ENCODE measurements around the gene MAPK1. TPM values are rescaled to one million over a fixed set of nuclear protein-coding genes. Genes with fewer than 3 reads are reported as not detected.

MAPK1 gene
- total RNA-seq, 1 donor from 2014 or later = 156 TPM

DNA sequence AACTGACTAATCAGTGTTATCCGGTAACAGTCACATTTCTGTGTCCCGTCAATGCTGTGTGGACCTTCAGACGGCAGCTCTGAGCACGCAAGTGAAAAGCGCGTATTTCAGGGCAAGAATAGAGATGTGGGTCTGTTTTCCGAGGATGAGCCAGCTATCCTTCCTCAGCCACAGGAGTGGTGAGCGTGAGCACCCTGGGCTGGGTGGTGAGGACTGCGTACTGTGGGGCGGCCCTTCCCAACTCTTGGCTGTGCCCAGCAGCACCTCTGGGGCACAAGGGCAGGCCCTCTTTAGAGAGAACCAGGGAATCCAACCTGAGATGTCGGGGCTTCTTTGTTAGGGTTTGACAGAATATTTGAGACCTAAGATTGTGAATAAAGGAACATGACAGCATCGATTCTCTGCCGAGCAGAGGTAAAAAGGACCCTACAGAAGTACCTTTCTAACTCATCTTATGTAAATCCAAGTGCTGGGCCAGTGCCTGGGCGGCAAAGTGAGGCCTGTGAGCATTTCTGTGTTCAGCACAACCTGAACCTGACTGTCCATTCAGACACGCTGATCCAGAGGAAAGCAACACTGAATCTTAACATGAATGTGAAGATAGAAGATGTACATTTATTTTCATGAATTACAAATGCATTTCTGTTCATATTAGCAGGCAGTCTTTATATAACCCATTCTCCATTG is 105.3 kb downstream of the MAPK1 start:
- Mint-ChIP-seq H3K36me3 (ENCODE audit: low read depth) (peaks cover 36% of the 10 kb centered on the region), H3K27ac (ENCODE audit: unreplicated experiment) (no peak overlapping the region), H3K9me3 (ENCODE audit: low read depth) (no peaks in the 10 kb centered on the region), H3K27me3 (ENCODE audit: low read depth) (no peaks in the 10 kb centered on the region), H3K4me3 (ENCODE audit: unreplicated experiment) (no peak overlapping the region), H3K4me1 (ENCODE audit: low read depth) (peaks cover 14% of the 10 kb centered on the region)
- TF ChIP-seq, protein P1, sequence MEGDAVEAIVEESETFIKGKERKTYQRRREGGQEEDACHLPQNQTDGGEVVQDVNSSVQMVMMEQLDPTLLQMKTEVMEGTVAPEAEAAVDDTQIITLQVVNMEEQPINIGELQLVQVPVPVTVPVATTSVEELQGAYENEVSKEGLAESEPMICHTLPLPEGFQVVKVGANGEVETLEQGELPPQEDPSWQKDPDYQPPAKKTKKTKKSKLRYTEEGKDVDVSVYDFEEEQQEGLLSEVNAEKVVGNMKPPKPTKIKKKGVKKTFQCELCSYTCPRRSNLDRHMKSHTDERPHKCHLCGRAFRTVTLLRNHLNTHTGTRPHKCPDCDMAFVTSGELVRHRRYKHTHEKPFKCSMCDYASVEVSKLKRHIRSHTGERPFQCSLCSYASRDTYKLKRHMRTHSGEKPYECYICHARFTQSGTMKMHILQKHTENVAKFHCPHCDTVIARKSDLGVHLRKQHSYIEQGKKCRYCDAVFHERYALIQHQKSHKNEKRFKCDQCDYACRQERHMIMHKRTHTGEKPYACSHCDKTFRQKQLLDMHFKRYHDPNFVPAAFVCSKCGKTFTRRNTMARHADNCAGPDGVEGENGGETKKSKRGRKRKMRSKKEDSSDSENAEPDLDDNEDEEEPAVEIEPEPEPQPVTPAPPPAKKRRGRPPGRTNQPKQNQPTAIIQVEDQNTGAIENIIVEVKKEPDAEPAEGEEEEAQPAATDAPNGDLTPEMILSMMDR (IDR thresholded peaks at IDR 0.05) = no peak
- no peak for DNase-seq (ENCODE audit: low spot score)

DNA sequence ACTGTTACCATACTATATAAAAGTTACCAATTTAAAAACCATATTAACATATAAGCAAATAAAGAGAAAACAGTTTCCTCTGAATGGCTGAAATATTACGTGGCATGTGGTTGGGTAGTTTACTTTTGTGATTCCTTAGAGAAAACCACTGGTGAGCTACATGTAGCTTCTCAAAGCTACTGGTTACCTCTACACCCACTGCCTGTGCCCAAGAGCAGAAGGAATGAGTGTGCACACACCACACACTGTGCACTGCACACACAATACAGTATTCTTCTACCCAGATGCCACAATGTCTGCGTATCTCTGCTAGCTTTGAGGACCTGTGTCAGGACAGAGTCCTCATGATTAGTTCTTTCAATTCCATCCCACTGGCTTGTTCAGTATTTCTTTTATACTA is 106.4 kb downstream of the MAPK1 start:
- Mint-ChIP-seq H3K4me3 (ENCODE audit: unreplicated experiment) (no peak overlapping the region), H3K9me3 (ENCODE audit: low read depth) (no peaks in the 10 kb centered on the region), H3K27ac (ENCODE audit: unreplicated experiment) (no peak overlapping the region), H3K4me1 (ENCODE audit: low read depth) (peaks cover 24% of the 10 kb centered on the region), H3K36me3 (ENCODE audit: low read depth) (peaks cover 35% of the 10 kb centered on the region), H3K27me3 (ENCODE audit: low read depth) (no peaks in the 10 kb centered on the region)
- no peak for DNase-seq (ENCODE audit: low spot score)
- TF ChIP-seq, protein P1 (IDR thresholded peaks at IDR 0.05) = no peak

DNA sequence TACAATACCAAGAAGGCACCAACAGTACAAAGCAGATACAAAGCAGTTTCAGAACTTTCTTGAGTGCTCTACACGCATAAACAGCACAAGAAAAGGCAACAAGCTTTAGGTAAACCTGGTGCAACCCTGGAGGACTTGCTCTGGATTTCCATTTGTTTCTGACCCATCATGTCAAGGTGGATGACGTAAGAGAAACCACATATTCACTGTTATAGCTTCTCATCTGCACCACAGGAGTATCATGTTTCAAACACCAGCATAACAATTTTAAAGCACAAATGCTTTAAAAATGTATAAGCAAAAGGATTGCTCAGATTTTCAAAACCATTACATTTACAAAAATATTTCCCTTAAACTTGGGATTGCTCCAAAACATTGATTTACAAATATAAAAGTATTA is 106.8 kb downstream of the MAPK1 start:
- H3K4me1 Mint-ChIP-seq (ENCODE audit: low read depth) = peaks cover 28% of the 10 kb centered on the region
- TF ChIP-seq, protein P1 (IDR thresholded peaks at IDR 0.05) = no peak

DNA sequence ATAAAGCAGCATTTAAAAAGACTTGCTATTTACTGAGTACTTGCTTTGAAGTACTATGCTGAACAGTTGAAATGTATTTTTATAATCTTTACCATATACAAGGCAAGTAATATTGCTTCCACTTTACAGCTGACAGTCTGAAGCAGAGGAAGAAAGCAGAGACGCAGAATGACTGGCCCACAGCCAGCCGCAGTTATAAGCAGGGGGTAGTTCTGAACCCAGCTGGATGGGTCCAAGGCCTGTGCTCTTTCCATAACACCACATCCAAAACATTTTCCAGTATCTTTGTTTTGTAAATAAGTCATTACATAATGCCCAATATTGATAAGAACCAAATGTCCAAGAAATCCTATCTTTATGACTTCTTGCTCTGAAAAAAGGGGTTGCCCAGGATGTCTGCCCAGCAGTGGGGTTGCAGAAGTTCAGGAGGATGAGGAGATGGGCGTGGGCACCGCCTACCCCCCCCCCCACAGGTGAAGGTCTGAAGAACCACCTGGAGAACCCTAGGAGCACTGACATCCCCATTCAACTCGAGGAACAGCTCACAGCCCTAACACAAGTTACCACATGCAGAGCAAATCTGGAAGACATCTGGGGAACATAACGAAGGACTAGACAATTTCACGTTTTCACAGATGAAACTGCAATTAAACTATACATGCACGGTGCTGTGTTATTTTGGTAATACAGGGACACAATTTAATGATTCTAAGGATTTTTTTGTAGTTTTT is 107.6 kb downstream of the MAPK1 start:
- DNase-seq (ENCODE audit: low spot score) = no peak
- H3K27me3 Mint-ChIP-seq (ENCODE audit: low read depth) = no peaks in the 10 kb centered on the region
- peaks cover 27% of the 10 kb centered on the region for H3K36me3 Mint-ChIP-seq (ENCODE audit: low read depth)
- no peaks in the 10 kb centered on the region for H3K9me3 Mint-ChIP-seq (ENCODE audit: low read depth)
- no peak overlapping the region for H3K4me3 Mint-ChIP-seq (ENCODE audit: unreplicated experiment)
- TF ChIP-seq, protein P1 (IDR thresholded peaks at IDR 0.05) = no peak
- no peak overlapping the region for H3K27ac Mint-ChIP-seq (ENCODE audit: unreplicated experiment)
- H3K4me1 Mint-ChIP-seq (ENCODE audit: low read depth) = peaks cover 37% of the 10 kb centered on the region

More for the DNA sequence above, 106.8 kb downstream of the MAPK1 start:
- H3K27ac Mint-ChIP-seq (ENCODE audit: unreplicated experiment) = peak overlapping the region; percentile 45
- H3K4me3 Mint-ChIP-seq (ENCODE audit: unreplicated experiment) = no peak overlapping the region
- H3K27me3 Mint-ChIP-seq (ENCODE audit: low read depth) = no peaks in the 10 kb centered on the region
- no peaks in the 10 kb centered on the region for H3K9me3 Mint-ChIP-seq (ENCODE audit: low read depth)
- DNase-seq (ENCODE audit: low spot score) = no peak
- H3K36me3 Mint-ChIP-seq (ENCODE audit: low read depth) = peaks cover 33% of the 10 kb centered on the region

DNA sequence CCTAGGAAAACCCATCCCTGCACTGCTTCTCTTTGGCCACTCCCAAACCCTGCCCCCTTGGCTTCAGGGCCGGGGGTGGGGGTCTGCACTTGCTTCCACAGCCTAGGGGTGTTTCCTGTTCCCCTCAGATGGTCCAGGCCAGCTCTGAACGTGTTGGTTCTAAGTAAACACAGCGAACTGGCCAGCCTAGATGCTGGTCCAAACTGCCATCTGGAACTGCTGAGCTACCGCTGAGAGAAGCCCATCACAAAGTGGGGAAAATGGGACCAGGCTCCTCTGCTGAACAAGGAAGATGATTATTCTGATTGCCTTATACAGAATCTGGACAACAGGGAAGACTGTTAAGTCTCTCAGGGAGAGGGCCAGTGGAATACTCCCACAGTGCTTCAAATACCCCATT is 108.4 kb downstream of the MAPK1 start:
- TF ChIP-seq, protein P1 (IDR thresholded peaks at IDR 0.05) = no peak
- Mint-ChIP-seq H3K4me3 (ENCODE audit: unreplicated experiment) (no peak overlapping the region), H3K27me3 (ENCODE audit: low read depth) (no peaks in the 10 kb centered on the region), H3K4me1 (ENCODE audit: low read depth) (peaks cover 39% of the 10 kb centered on the region), H3K9me3 (ENCODE audit: low read depth) (no peaks in the 10 kb centered on the region), H3K27ac (ENCODE audit: unreplicated experiment) (no peak overlapping the region), H3K36me3 (ENCODE audit: low read depth) (peaks cover 22% of the 10 kb centered on the region)
- DNase-seq (ENCODE audit: low spot score) = no peak
